ENCODE data around the gene TNFAIP8.

DNA sequence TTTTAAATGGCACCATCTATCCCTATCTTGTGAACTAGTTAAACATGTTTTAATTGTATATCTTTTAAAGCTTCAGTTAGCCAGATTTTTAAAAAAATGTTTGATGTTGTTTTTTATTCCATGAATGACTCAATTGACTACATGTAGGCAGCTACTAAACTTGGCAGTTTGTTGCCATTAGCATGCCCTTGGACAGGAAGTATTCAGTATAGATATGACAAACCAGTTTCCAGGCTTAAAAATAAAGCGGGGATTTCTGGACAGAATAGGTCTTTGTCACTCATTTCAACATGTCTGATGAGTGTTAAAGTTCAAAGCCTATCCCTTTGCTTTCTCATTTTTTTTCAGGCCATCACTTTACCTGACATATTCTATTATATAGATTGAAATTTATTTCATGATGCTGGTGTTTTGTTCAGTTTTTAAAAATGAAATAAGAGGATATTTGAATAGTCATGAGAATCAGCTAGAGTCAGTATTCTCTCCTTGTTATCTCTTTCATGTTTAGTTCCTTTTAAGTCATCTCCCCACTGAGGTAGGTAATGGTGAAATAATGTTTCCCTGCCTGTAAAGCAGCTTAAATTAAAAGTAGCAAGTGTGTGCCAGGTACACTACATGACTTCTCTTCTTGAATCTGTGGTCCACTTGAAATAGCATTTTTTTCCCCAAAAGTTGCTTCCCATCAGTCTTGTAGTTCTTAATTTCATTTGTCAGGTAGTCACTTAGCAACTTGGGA is 11.9 kb downstream of the TNFAIP8 start:
- TF ChIP-seq, protein P1, sequence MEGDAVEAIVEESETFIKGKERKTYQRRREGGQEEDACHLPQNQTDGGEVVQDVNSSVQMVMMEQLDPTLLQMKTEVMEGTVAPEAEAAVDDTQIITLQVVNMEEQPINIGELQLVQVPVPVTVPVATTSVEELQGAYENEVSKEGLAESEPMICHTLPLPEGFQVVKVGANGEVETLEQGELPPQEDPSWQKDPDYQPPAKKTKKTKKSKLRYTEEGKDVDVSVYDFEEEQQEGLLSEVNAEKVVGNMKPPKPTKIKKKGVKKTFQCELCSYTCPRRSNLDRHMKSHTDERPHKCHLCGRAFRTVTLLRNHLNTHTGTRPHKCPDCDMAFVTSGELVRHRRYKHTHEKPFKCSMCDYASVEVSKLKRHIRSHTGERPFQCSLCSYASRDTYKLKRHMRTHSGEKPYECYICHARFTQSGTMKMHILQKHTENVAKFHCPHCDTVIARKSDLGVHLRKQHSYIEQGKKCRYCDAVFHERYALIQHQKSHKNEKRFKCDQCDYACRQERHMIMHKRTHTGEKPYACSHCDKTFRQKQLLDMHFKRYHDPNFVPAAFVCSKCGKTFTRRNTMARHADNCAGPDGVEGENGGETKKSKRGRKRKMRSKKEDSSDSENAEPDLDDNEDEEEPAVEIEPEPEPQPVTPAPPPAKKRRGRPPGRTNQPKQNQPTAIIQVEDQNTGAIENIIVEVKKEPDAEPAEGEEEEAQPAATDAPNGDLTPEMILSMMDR (IDR thresholded peaks at IDR 0.05): no peak
- no peak for TF ChIP-seq EZH2phosphoT487 (IDR thresholded peaks at IDR 0.05)
- no peak for TF ChIP-seq EZH2 (IDR thresholded peaks at IDR 0.05)

All from neural progenitor cell (in vitro differentiated cells).